Osteocyte (in vitro differentiated cells): Measurements from ENCODE around the gene MAP3K15. TPM values are rescaled to one million over a fixed set of nuclear protein-coding genes. Genes with fewer than 3 reads are reported as not detected.

Experiments used
- DNase-seq: peaks from one replicate; pipeline ENCODE4 v3.0.0; 2021; ENCODE audit warnings: mixed read lengths; ENCODE audit not compliant: unreplicated experiment; ENCODE audit errors: extremely low spot score
- H3K27ac Mint-ChIP-seq: one replicate; pipeline ENCODE4 v1.8.0; 2021; ENCODE audit warnings: mild to moderate bottlenecking, mixed read lengths; ENCODE audit not compliant: unreplicated experiment
- H3K27me3 Mint-ChIP-seq: one replicate; pipeline ENCODE4 v1.8.0; 2021; ENCODE audit warnings: mixed read lengths; ENCODE audit not compliant: unreplicated experiment
- H3K36me3 Mint-ChIP-seq: one replicate; pipeline ENCODE4 v1.8.0; 2021; ENCODE audit warnings: mixed read lengths; ENCODE audit not compliant: unreplicated experiment
- H3K4me1 Mint-ChIP-seq: one replicate; pipeline ENCODE4 v1.8.0; 2021; ENCODE audit warnings: mixed read lengths; ENCODE audit not compliant: unreplicated experiment
- H3K4me3 Mint-ChIP-seq: one replicate; pipeline ENCODE4 v1.8.0; 2021; ENCODE audit warnings: mild to moderate bottlenecking, moderate library complexity, mixed read lengths; ENCODE audit not compliant: unreplicated experiment
- H3K9me3 Mint-ChIP-seq: one replicate; pipeline ENCODE4 v1.8.0; 2021; ENCODE audit warnings: mixed read lengths; ENCODE audit not compliant: unreplicated experiment
- long read RNA-seq: library from polyadenylated mRNA; unstranded; transcript quantifications from one replicate; pipeline ENCODE4 v2.0.0, GENCODE V29; 2021
- total RNA-seq: library from RNA; stranded (reverse); gene quantifications from 2 replicates; pipeline ENCODE4 v1.2.1, GENCODE V29; 2021
- TF ChIP-seq, protein P1 (sequence below): fragments of 200-600 bp; sonication (generic); IDR thresholded peaks from 2 replicates; pipeline ENCODE4 v1.5.0; 2021; ENCODE audit warnings: antibody characterized with exemption, mild to moderate bottlenecking, moderate library complexity

MAP3K15 gene
- total RNA-seq = 0.68 TPM in 1 of 2 replicates, not detected in the other
- long read RNA-seq = 0 reads

DNA sequence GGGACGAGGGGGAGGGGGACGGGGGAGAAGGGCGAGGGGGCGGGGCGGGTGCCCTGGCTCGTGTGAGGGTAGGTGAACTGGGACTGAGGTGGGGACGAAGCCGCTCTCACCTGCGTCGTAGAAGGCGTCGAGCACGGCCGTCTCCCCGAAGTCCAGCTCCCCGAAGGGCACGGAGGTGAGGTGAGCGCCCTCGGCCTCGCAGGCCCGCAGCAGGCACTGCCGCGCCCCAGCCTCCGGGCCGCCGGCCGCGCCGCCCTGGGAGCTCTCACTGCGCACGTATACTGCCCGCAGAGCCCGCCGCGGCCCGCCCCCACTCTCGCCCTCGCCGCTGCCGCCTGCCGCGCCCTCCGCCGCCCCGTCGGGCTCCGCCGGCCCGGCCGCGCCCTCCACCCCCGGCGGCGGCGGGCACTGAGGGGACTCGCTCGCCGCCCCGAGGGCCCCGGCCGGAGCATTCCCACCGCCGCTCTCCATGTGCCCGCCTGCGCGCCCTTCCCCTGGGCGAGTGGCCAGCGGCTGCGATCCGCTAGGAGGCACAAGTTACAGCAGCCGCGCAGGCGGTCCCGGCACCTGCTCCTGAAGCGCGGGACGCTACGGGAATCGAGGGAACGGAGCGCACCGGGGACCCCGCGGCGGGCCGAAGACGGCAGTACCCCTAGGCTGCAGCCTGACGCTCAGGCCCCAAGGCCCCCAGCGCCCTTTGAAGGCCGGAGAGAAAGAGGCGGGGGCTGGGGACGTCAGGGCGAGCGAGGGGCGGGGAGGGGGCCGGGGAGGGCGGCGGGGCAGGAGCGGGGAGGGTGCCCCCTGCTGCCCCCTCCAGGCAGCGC, at the start of gene MAP3K15:
Gene MAP3K15 (minus strand): TSS at position 718 of the 824 bp plus-strand sequence. CDS start 247 bp downstream, at position 471.
- DNase-seq = no peak
- peaks cover 25% of the 10 kb centered on the region for H3K27me3 Mint-ChIP-seq

GRCh38 chrX:19564606-19565005, 49.3 kb upstream of the MAP3K15 start:
- TF ChIP-seq, protein P1, sequence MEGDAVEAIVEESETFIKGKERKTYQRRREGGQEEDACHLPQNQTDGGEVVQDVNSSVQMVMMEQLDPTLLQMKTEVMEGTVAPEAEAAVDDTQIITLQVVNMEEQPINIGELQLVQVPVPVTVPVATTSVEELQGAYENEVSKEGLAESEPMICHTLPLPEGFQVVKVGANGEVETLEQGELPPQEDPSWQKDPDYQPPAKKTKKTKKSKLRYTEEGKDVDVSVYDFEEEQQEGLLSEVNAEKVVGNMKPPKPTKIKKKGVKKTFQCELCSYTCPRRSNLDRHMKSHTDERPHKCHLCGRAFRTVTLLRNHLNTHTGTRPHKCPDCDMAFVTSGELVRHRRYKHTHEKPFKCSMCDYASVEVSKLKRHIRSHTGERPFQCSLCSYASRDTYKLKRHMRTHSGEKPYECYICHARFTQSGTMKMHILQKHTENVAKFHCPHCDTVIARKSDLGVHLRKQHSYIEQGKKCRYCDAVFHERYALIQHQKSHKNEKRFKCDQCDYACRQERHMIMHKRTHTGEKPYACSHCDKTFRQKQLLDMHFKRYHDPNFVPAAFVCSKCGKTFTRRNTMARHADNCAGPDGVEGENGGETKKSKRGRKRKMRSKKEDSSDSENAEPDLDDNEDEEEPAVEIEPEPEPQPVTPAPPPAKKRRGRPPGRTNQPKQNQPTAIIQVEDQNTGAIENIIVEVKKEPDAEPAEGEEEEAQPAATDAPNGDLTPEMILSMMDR = no peak
- DNase-seq = peak; percentile 54
- no peak overlapping the region for H3K4me3 Mint-ChIP-seq
- peaks cover 11% of the 10 kb centered on the region for H3K36me3 Mint-ChIP-seq
- H3K27ac Mint-ChIP-seq = no peak overlapping the region
- H3K27me3 Mint-ChIP-seq = no peaks in the 10 kb centered on the region
- H3K4me1 Mint-ChIP-seq = peaks cover 10% of the 10 kb centered on the region
- H3K9me3 Mint-ChIP-seq = no peaks in the 10 kb centered on the region

More for the DNA sequence above, at the start of gene MAP3K15:
- Mint-ChIP-seq H3K27ac (no peak within 1 kb of the TSS), H3K36me3 (no peaks in the 10 kb centered on the region), H3K4me3 (peak within 1 kb of the TSS; percentile 26), H3K9me3 (peaks cover 5% of the 10 kb centered on the region), H3K4me1 (no peaks in the 10 kb centered on the region)
- TF ChIP-seq, protein P1 = peak; percentile 43

- H3K4me3 Mint-ChIP-seq = no peak overlapping the region
- peaks cover 10% of the 10 kb centered on the region for H3K4me1 Mint-ChIP-seq
- no peaks in the 10 kb centered on the region for H3K9me3 Mint-ChIP-seq
- no peaks in the 10 kb centered on the region for H3K27me3 Mint-ChIP-seq
- TF ChIP-seq, protein P1 = no peak
- peaks cover 11% of the 10 kb centered on the region for H3K36me3 Mint-ChIP-seq
- DNase-seq = peak; percentile 51
- no peak overlapping the region for H3K27ac Mint-ChIP-seq
These were observed 48.4 kb upstream of the MAP3K15 start for GRCh38 chrX:19563746-19564145.

GRCh38 chrX:19563327-19563726, 48.0 kb upstream of the MAP3K15 start:
- H3K9me3 Mint-ChIP-seq = no peaks in the 10 kb centered on the region
- no peak for DNase-seq
- no peaks in the 10 kb centered on the region for H3K27me3 Mint-ChIP-seq

DNA sequence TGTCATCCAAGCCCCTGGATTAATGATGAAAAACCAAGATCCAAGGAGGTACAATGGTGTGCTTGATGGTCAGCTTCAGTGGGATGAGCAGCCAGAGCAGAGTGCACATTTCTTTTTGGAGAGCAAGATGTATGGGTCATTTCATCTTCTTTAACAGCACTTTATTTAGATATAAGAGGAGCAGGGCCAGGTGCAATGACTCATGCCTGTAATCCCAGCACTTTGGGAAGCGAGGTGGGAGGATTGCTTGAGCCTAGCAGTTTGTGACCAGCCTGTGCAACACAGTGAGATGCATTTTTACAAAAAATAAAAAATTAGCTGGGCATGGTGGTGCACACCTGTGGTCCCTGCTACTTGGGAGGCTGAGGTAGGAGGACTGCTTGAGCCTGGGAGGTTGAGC, 45.3 kb upstream of the MAP3K15 start:
- no peaks in the 10 kb centered on the region for H3K4me1 Mint-ChIP-seq
- H3K36me3 Mint-ChIP-seq = peaks cover 8% of the 10 kb centered on the region
- no peak overlapping the region for H3K4me3 Mint-ChIP-seq
- no peaks in the 10 kb centered on the region for H3K9me3 Mint-ChIP-seq
- TF ChIP-seq, protein P1 = no peak
- DNase-seq = peak; percentile 53
- no peak overlapping the region for H3K27ac Mint-ChIP-seq
- no peaks in the 10 kb centered on the region for H3K27me3 Mint-ChIP-seq

More at GRCh38 chrX:19563327-19563726, 48.0 kb upstream of the MAP3K15 start:
- H3K36me3 Mint-ChIP-seq = peaks cover 8% of the 10 kb centered on the region
- peaks cover 10% of the 10 kb centered on the region for H3K4me1 Mint-ChIP-seq
- TF ChIP-seq, protein P1 = no peak
- H3K27ac Mint-ChIP-seq = no peak overlapping the region
- H3K4me3 Mint-ChIP-seq = no peak overlapping the region
